Suprapubic skin (tissue), 3 donors: ENCODE data around the gene ARAF.

Experiments used
- EP300 ChIP-seq: sonication (generic); formaldehyde crosslinking; IDR thresholded peaks from one replicate; pipeline ENCODE4 v1.6.1; 2017; ENCODE audit warnings: antibody characterized with exemption
- TF ChIP-seq, protein P1 (sequence below), 2 donors: fragments of 200-600 bp in 1 of 2; fragments of 450-650 bp in 1 of 2; sonication (generic) in 1 of 2; IDR thresholded peaks; one replicate each; pipeline ENCODE4 v1.5.1; 2016 to 2019; ENCODE audit warnings: antibody characterized with exemption in 2 of 2, mild to moderate bottlenecking in 1 of 2, moderate library complexity in 1 of 2

- TF ChIP-seq, protein P1, sequence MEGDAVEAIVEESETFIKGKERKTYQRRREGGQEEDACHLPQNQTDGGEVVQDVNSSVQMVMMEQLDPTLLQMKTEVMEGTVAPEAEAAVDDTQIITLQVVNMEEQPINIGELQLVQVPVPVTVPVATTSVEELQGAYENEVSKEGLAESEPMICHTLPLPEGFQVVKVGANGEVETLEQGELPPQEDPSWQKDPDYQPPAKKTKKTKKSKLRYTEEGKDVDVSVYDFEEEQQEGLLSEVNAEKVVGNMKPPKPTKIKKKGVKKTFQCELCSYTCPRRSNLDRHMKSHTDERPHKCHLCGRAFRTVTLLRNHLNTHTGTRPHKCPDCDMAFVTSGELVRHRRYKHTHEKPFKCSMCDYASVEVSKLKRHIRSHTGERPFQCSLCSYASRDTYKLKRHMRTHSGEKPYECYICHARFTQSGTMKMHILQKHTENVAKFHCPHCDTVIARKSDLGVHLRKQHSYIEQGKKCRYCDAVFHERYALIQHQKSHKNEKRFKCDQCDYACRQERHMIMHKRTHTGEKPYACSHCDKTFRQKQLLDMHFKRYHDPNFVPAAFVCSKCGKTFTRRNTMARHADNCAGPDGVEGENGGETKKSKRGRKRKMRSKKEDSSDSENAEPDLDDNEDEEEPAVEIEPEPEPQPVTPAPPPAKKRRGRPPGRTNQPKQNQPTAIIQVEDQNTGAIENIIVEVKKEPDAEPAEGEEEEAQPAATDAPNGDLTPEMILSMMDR (IDR thresholded peaks at IDR 0.05) = no peak
- TF ChIP-seq EP300 = no peak
These were observed 37.3 kb upstream of the ARAF start for GRCh38 chrX:47523713-47524166.
